ENCODE data around the gene TMEM119.

TMEM119 gene

DNA sequence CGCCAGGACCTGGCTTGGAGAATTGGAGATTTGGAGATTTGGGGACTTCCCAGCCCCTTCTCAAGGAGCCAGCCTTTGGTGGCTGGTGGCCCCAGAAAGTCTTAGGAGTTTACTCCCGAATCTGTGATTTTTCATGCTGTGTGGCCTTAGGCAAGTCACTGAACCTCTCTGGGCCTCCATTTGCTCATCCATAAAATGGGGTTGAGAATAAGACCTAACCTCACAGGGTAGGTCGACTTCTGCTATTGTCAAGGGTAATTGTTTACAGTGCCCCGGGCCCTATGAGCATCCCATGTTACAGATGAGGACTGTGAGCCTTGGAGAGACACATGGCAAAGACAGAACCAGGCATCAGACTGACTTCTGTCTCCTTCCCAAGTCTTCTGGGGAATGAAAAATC is 16.2 kb upstream of the TMEM119 start:
- Histone ChIP-seq H3K9me3 (ENCODE audit: control insufficient read depth, insufficient read depth, low read length) (no peaks in the 10 kb centered on the region), H3K27me3 (ENCODE audit: control insufficient read depth, insufficient read depth, low read length) (no peaks in the 10 kb centered on the region), H3K4me1 (ENCODE audit: control insufficient read depth, insufficient read depth, low read length) (peaks cover 2% of the 10 kb centered on the region; the same call in 1 of the 2 replicates), H3K4me3 (ENCODE audit: low read length) (no peak overlapping the region), H3K36me3 (ENCODE audit: control insufficient read depth, insufficient read depth, low read length) (no peaks in the 10 kb centered on the region), H3K27ac (ENCODE audit: low read length) (no peak overlapping the region)
- no CpG with 5 or more reads among the region's 4 CpGs for WGBS (ENCODE audit: insufficient coverage, insufficient read length)
- DNase-seq (ENCODE audit: low read depth, low spot score) = no peak

DNA sequence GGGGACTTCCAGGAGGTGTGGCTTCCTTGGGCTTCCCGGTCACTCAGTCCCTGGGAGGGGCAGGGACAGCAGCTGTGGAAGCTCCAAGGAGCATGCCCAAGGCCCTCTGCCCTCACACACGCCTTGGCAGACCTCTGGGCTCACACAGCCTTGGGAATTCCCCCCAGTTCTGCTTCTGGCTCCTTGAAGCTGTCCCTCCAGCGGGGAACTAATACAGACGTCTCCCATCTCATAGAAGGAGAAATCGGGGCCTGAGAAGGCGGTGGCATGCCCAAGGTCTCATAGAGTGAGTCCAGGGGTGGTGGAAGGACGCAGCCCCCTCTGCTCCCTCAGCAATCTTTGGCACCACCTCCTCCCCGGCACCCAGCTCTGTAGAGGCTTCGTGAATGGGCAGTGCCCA is 15.7 kb upstream of the TMEM119 start:
- no peak for DNase-seq (ENCODE audit: low read depth, low spot score)
- H3K27ac ChIP-seq (ENCODE audit: low read length) = no peak overlapping the region
- H3K27me3 ChIP-seq (ENCODE audit: control insufficient read depth, insufficient read depth, low read length) = no peaks in the 10 kb centered on the region
- H3K9me3 ChIP-seq (ENCODE audit: control insufficient read depth, insufficient read depth, low read length) = no peaks in the 10 kb centered on the region
- no peaks in the 10 kb centered on the region for H3K36me3 ChIP-seq (ENCODE audit: control insufficient read depth, insufficient read depth, low read length)
- WGBS (ENCODE audit: insufficient coverage, insufficient read length) = no CpG with 5 or more reads among the region's 9 CpGs
- H3K4me1 ChIP-seq (ENCODE audit: control insufficient read depth, insufficient read depth, low read length) = peaks cover 2% of the 10 kb centered on the region; the same call in 1 of the 2 replicates
- H3K4me3 ChIP-seq (ENCODE audit: low read length) = no peak overlapping the region

DNA sequence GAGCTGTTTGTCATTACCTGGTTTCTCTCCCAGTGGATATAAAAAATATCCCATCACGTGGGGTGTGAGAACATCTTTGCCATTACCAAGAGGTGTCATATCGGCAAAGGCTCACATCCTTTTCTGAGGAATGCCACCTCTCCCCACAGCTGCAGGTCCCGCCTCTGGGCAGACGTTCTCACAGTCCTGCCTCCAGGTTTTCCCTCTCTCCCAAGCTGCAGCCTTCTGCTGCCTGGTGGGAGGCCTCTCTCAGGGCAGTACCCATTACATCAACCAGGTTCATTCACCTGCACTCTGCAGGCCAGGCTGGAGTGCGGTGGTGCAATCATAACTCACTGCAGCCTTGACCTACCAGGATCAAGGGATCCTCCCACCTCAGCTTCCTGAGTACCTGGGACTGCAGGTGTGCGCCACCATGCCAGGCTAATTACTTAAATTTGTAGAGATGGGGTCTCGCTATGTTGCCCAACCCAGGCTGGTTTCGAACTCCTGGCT is 15.0 kb upstream of the TMEM119 start:
- H3K4me3 ChIP-seq (ENCODE audit: low read length) = no peak overlapping the region
- no peaks in the 10 kb centered on the region for H3K36me3 ChIP-seq (ENCODE audit: control insufficient read depth, insufficient read depth, low read length)
- H3K27me3 ChIP-seq (ENCODE audit: control insufficient read depth, insufficient read depth, low read length) = no peaks in the 10 kb centered on the region
- H3K27ac ChIP-seq (ENCODE audit: low read length) = no peak overlapping the region
- H3K4me1 ChIP-seq (ENCODE audit: control insufficient read depth, insufficient read depth, low read length) = peaks cover 2% of the 10 kb centered on the region; the same call in 1 of the 2 replicates
- WGBS (ENCODE audit: insufficient coverage, insufficient read length) = no CpG with 5 or more reads among the region's 8 CpGs
- DNase-seq (ENCODE audit: low read depth, low spot score) = no peak
- H3K9me3 ChIP-seq (ENCODE audit: control insufficient read depth, insufficient read depth, low read length) = no peaks in the 10 kb centered on the region

- H3K4me3 ChIP-seq (ENCODE audit: low read length) = no peak overlapping the region
- H3K4me1 ChIP-seq (ENCODE audit: control insufficient read depth, insufficient read depth, low read length) = peaks cover 2% of the 10 kb centered on the region; the same call in 1 of the 2 replicates
- peak; percentile 70 for DNase-seq (ENCODE audit: low read depth, low spot score)
- no peaks in the 10 kb centered on the region for H3K36me3 ChIP-seq (ENCODE audit: control insufficient read depth, insufficient read depth, low read length)
- H3K27ac ChIP-seq (ENCODE audit: low read length) = no peak overlapping the region
- no peaks in the 10 kb centered on the region for H3K9me3 ChIP-seq (ENCODE audit: control insufficient read depth, insufficient read depth, low read length)
- no peaks in the 10 kb centered on the region for H3K27me3 ChIP-seq (ENCODE audit: control insufficient read depth, insufficient read depth, low read length)
- whole genome bisulfite sequencing (ENCODE audit: insufficient coverage, insufficient read length) = no CpG with 5 or more reads among the region's 5 CpGs
These were observed 14.1 kb upstream of the TMEM119 start for GRCh38 chr12:108611884-108612415.

- no CpG with 5 or more reads among the region's 15 CpGs for WGBS (ENCODE audit: insufficient coverage, insufficient read length)
- no peak overlapping the region for H3K27ac ChIP-seq (ENCODE audit: low read length)
- H3K4me1 ChIP-seq (ENCODE audit: control insufficient read depth, insufficient read depth, low read length) = peaks cover 2% of the 10 kb centered on the region; the same call in 1 of the 2 replicates
- H3K4me3 ChIP-seq (ENCODE audit: low read length) = no peak overlapping the region
- H3K9me3 ChIP-seq (ENCODE audit: control insufficient read depth, insufficient read depth, low read length) = no peaks in the 10 kb centered on the region
- no peaks in the 10 kb centered on the region for H3K27me3 ChIP-seq (ENCODE audit: control insufficient read depth, insufficient read depth, low read length)
- H3K36me3 ChIP-seq (ENCODE audit: control insufficient read depth, insufficient read depth, low read length) = no peaks in the 10 kb centered on the region
- DNase-seq (ENCODE audit: low read depth, low spot score) = no peak
These were observed 13.1 kb upstream of the TMEM119 start for GRCh38 chr12:108610856-108611605.

GRCh38 chr12:108610336-108610815 is 12.5 kb upstream of the TMEM119 start:
- H3K27ac ChIP-seq (ENCODE audit: low read length) = no peak overlapping the region
- peaks cover 2% of the 10 kb centered on the region; the same call in 1 of the 2 replicates for H3K4me1 ChIP-seq (ENCODE audit: control insufficient read depth, insufficient read depth, low read length)
- no peaks in the 10 kb centered on the region for H3K36me3 ChIP-seq (ENCODE audit: control insufficient read depth, insufficient read depth, low read length)
- H3K4me3 ChIP-seq (ENCODE audit: low read length) = no peak overlapping the region
- WGBS (ENCODE audit: insufficient coverage, insufficient read length) = no CpG with 5 or more reads among the region's 8 CpGs
- no peaks in the 10 kb centered on the region for H3K9me3 ChIP-seq (ENCODE audit: control insufficient read depth, insufficient read depth, low read length)
- no peaks in the 10 kb centered on the region for H3K27me3 ChIP-seq (ENCODE audit: control insufficient read depth, insufficient read depth, low read length)
- no peak for DNase-seq (ENCODE audit: low read depth, low spot score)

DNA sequence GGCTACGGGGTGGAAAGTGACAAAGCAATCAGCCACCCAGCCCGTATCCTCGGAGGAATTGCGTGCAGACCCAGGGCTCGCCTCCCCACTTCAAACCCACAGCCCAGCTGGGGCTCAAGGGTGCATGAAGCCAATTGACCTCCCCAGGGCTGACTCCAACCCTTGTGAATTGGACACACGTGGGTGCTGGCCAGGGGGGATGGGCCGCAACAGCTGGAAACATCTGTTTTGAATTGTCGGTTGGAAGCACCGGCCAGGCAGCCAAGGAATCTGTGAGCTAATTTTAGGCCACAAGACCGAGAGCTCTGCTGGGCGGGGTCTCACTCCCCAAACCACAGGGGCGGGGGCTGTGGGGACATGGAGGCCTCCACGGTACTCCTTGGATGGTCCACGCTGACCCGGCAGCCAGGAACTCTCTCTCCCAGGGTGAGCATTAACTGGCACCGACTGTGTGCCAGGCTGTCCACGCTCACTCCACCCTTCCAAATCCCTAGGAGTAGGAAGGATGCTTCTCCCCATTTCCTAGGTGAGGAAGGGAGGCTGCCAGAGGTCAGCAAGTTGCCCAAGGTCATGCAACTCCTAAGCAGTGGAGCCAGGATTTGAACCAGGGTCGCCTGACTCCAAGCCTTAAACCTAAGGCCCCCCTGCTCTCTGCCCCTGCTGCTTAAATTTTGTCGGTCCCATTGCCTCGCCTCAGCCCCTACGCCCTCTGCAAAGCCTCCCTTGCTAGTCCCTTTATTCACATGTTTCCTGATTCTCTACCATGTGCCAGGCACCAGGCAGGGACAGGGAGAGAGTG is 11.9 kb upstream of the TMEM119 start:
- no CpG with 5 or more reads among the region's 21 CpGs for WGBS (ENCODE audit: insufficient coverage, insufficient read length)
- no peak overlapping the region for H3K4me3 ChIP-seq (ENCODE audit: low read length)
- H3K9me3 ChIP-seq (ENCODE audit: control insufficient read depth, insufficient read depth, low read length) = no peaks in the 10 kb centered on the region
- peaks cover 2% of the 10 kb centered on the region; the same call in 1 of the 2 replicates for H3K4me1 ChIP-seq (ENCODE audit: control insufficient read depth, insufficient read depth, low read length)
- H3K36me3 ChIP-seq (ENCODE audit: control insufficient read depth, insufficient read depth, low read length) = no peaks in the 10 kb centered on the region
- no peaks in the 10 kb centered on the region for H3K27me3 ChIP-seq (ENCODE audit: control insufficient read depth, insufficient read depth, low read length)
- no peak overlapping the region for H3K27ac ChIP-seq (ENCODE audit: low read length)
- DNase-seq (ENCODE audit: low read depth, low spot score) = no peak

- no peak for DNase-seq (ENCODE audit: low read depth, low spot score)
- no peaks in the 10 kb centered on the region for H3K27me3 ChIP-seq (ENCODE audit: control insufficient read depth, insufficient read depth, low read length)
- H3K4me1 ChIP-seq (ENCODE audit: control insufficient read depth, insufficient read depth, low read length) = peaks cover 4% of the 10 kb centered on the region
- no peak overlapping the region for H3K27ac ChIP-seq (ENCODE audit: low read length)
- H3K4me3 ChIP-seq (ENCODE audit: low read length) = no peak overlapping the region
- no peaks in the 10 kb centered on the region for H3K9me3 ChIP-seq (ENCODE audit: control insufficient read depth, insufficient read depth, low read length)
- H3K36me3 ChIP-seq (ENCODE audit: control insufficient read depth, insufficient read depth, low read length) = no peaks in the 10 kb centered on the region
- no CpG with 5 or more reads among the region's 5 CpGs for WGBS (ENCODE audit: insufficient coverage, insufficient read length)
These were observed 10.7 kb upstream of the TMEM119 start for GRCh38 chr12:108608616-108609015.

DNA sequence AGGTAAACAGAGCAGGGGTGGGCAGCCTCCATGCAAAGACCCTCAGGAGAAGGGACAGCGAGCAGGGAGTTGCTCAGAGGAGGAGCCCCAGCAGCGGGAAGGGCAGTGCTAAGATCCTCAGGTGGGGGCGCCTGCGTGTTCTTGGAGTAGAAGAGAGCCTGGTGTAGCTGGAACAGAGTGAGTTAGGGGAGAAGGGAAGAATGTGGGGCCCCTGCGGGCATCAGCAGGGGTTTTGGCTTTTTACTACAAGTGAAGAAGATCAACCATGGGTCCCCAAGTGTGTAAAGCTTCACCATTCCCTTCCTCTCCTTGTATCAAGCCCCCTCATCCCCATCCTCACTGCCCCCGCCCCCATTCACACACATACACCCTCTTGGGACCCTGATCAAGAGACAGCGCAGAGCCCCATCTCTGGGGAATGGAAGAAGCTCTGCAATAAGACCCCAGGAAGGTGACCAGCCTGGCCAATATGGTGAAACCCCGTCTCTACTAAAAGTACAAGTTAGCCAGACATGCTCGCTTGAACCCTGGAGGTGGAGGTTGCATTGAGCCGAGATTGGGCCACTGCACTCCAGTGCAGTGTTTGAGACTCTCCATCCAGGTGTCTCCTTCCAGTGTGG is 10.2 kb upstream of the TMEM119 start:
- DNase-seq (ENCODE audit: low read depth, low spot score) = no peak
- no peaks in the 10 kb centered on the region for H3K36me3 ChIP-seq (ENCODE audit: control insufficient read depth, insufficient read depth, low read length)
- WGBS (ENCODE audit: insufficient coverage, insufficient read length) = no CpG with 5 or more reads among the region's 10 CpGs

DNA sequence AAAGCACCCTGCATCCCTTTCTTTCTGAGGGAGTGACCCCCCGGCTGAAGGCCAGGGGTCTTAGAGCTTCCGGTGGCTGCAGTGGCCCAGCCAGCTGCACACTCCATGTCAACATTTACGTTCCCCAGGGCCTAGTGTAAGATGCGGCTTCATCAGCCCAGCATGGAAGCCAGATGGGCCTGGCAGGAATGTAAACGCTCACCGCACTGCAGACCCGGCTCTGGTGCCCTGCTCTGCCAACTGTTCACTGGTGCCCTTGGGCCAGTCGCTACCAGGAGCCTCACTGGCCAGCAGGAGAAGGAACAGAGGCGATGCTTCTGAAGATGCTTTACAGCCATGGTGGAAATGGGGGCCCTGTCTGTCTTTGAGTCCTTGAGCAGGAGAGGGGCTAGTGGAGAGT is 8.6 kb upstream of the TMEM119 start:
- WGBS (ENCODE audit: insufficient coverage, insufficient read length) = no CpG with 5 or more reads among the region's 9 CpGs
- Histone ChIP-seq H3K9me3 (ENCODE audit: control insufficient read depth, insufficient read depth, low read length) (no peaks in the 10 kb centered on the region), H3K4me3 (ENCODE audit: low read length) (no peak overlapping the region), H3K27me3 (ENCODE audit: control insufficient read depth, insufficient read depth, low read length) (no peaks in the 10 kb centered on the region), H3K36me3 (ENCODE audit: control insufficient read depth, insufficient read depth, low read length) (no peaks in the 10 kb centered on the region), H3K4me1 (ENCODE audit: control insufficient read depth, insufficient read depth, low read length) (peaks cover 4% of the 10 kb centered on the region), H3K27ac (ENCODE audit: low read length) (no peak overlapping the region)
- DNase-seq (ENCODE audit: low read depth, low spot score) = no peak

More for the DNA sequence above, 10.2 kb upstream of the TMEM119 start:
- H3K27ac ChIP-seq (ENCODE audit: low read length) = no peak overlapping the region
- H3K27me3 ChIP-seq (ENCODE audit: control insufficient read depth, insufficient read depth, low read length) = no peaks in the 10 kb centered on the region
- H3K4me1 ChIP-seq (ENCODE audit: control insufficient read depth, insufficient read depth, low read length) = peaks cover 4% of the 10 kb centered on the region
- no peak overlapping the region for H3K4me3 ChIP-seq (ENCODE audit: low read length)
- H3K9me3 ChIP-seq (ENCODE audit: control insufficient read depth, insufficient read depth, low read length) = no peaks in the 10 kb centered on the region
